ENCODE data around the gene ARHGEF7.
A peak's percentile ranks its signal among the peaks of the same experiment; 100 is the strongest.

The ARHGEF7 gene

DNA sequence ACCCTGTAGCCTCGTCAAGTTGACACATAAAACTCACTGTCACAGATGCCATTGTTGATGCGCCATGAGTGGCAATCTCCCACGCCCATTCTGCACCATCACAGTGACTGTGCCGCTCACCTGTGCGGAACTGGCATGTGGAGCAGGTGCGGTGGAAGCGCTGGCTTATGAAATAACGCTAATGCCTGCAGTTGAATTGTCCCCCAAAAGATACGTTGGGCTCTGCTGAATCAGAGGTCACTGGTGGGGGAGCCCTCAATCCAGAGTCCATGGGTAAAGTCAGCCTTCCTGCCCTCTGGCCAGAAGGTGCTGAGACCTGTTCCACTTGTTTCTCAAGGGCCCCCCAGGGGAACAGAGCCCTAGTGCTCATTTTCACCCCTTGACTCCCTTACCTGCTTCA is 2.9 kb upstream of the ARHGEF7 start:
- DNase-seq = no peak

DNA sequence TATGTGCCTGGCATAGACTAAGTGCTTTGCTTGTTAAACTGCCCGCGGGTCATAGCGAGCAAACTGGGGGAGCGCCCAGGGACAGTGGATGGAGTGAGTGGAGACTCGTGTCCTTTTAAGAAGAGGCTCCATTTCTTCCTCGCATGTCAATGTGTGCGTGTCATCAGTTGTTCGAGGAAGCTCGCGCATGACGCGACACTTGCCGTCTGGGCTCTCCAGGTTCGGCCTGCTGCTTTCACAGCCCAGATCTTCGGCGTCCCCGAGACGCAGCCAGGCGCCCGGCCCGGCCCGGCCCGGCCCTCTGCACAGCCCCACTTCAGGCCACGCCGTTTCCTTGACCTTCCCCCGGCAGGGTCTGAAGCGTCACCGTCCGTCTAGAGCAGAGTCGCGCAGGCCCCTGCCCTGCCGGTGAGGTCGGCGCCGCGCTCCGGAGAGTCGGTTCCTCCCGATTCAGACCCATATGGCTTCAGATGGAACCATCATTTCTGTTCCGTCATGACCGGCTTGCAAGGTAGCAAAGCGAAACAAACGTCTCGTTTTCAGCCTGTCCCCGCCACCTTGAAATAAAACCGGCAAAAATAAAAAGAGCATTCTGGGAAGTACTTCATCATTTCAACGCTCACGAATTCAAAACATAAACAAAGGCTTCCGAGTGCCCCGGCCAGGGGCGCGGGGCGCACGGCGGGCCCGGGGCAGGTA is 599 bp upstream of the ARHGEF7 start:
- DNase-seq = no peak

DNA sequence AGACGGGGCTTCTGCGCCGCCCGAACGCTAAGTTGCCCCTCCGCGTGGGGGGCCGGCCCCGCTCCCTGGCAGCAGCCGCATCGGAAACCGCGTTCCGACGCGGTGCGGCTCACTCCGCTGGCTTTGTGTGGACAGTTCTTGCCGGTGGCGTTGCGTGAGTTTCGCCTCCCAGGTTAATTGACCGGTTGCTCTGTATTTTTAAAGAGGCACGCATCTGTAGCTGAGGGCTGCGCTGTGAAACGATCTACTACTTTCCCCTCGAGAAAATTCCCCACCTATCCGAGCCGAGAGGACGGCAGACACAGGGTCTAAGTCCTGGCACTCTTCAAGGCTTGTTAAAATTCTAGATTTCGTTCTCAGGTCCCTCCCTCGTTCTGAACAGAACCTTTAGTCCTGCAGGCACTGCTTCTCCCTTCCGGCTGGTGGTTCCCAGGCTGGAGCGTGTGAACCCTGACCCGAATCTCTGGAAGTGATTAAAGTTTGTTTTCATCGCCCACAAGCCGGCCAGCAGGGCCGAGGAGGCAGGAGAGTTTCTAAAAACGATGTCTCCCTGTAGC is 933 bp downstream of the ARHGEF7 start:
- peak; percentile 72 for DNase-seq

DNA sequence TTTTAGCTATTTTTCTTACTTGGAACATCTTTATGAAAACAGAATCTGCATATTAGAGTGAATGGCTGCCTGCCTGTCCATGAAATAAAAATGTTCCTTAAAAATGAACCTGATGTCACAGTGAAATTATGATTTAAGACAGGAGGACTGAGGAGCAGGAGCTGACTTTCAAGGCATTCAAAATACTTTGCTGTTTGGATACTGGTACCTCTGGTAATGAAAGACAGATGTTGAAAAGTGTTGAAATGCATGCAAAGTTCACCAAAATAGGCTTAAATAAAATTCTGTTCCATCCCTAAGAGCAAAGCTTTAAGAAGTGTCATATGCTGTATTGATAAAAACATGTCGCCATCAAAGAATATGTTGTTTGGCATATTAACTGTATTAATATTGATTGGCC is 1.7 kb downstream of the ARHGEF7 start:
- peak; percentile 29 for DNase-seq

DNA sequence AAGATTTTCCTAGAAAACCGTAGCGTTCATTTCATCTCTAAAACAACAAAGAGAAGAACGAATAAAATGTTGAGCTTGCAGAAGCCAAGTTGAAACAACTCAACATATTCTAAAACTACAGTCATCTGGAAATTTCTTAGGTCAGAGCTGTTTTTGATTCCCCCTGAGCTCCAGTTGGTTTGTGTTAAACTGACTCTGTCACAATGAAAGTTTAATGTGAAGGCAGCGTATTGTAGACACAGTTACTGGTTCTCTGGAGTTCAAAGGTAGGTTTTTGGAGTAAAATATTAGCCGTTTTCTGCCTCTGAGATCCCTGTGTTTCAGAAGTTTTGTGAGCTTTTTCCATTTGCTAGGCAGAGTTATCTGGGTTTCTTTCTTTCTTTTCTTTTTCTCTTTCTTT is 2.2 kb downstream of the ARHGEF7 start:
- no peak for DNase-seq

DNA sequence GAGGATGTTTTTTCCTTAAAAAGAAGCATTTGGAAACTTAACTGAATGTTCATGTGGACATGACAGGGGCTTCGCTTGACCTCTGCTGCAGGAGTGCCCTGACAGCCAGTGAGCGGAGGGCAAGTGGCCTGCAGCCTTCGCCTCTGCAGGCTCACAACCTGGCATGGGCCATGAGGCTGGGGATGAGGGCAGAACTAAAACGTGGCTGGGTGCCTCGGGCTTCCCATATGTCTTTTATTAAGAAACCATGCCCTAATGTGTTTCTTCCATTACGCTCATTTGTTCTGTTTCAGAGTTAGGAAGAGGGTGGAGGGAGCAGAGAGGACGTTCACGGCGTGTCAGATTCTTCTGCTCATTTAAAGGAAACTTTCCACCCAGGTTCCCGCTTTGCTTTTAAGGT is 2.9 kb downstream of the ARHGEF7 start:
- no peak for DNase-seq

DNA sequence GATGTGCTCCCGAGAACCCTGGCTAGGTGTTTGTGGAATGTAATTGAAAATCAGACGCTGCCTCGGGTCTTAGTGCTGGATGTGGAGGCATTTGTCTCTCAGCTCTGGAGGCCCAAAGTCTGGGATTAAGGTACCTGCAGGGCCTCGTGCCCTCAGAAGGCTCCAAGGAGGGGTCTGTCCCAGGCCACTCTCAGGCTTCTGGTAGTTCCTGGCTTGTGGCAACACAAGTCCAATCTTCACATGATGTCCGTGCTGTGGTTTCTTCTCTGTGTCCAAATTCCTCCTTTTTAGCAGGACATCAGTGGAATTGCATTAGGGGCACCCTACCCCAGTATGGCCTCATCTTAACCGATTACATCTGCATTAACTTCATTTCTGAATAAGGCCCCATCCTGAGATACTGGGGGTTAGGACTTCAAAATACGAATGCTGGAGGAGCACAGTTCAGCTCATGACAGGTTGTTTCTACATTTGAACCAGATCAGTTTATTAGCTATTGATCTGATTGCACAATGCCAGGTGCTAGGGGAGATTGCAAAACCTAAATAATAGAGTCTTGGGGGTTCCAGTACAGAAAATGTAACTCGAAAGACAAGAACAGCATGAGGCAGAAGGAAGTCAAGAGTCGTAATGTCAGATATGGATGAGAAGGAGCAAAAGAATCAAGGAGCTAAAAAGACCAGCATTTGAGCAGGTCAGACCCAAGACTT is 3.9 kb downstream of the ARHGEF7 start:
- no peak for DNase-seq

DNA sequence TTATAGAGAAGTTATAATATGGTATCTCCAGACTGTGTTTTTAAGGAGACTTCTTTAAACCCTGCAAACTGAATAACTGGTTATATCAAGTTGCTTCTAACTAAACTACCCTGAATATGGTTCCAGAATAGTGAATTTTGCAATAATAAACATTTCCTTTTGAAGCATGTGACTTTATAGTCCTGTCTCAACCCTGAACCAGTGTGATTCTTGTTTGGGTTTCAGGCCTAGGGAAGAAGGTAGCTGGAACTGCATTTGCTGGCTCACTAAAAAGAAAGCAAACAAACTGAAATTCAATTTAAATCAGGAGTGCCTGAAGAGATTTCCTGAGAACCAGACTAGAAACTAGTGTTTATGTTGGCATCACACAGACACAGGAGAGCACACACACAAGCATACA is 4.9 kb downstream of the ARHGEF7 start:
- DNase-seq = no peak

DNA sequence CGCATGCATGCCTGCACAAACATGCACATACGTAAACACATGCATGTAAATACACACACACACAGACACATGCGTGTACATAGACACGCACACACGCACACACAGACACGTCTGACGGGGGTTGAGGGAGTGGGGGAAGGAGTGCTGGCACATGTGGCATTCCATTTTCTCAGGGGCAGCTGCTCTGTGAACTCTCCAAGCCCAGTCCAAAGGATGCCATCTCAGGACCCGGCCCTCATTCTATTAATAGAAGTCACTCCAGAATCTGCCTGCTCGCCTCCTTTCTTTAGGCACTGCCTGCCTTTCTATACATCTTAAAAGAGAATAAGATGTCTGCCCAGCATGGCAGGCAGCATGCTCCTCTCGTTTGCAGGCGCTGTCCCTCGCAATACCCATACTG is 5.3 kb downstream of the ARHGEF7 start:
- no peak for DNase-seq

DNA sequence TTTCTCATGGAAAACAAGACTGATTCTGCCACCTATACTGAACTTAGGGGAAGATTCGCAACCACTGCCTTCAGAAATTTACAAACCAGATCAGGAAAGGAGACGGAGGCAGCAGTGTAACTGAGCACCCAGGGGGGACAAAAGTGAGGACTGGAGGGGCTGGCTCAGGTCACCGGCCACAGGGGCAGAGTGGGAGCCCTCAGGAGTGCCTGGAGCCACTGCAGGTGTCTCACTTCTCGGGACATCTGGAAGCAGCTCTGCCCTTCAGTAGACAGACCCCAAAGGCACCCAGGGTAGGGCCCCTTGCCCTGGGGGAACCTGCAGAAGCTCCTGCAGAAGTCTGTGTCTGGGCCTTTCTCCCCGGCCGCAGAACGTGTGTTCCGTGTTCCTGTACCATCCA is 5.8 kb downstream of the ARHGEF7 start:
- DNase-seq = no peak

DNA sequence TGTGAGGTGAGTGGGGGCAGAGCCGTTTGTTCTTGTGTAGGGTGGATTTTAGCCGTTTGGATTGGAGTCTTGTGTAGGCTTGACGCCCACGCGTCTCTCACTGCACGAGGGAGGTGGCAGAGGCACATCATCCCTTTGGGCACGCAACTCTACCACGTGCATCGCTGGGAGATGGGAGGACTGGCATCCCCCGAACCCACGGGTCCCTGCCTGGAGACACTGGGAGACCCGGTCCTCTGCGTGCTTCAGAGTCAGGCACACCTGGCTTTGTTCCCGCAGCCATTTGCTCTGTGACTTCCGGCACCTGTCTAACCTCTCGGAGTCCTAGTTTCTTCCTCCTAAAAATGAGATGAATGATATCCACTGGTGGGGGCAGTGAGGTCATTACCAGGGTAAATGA is 6.4 kb downstream of the ARHGEF7 start:
- no peak for DNase-seq

DNA sequence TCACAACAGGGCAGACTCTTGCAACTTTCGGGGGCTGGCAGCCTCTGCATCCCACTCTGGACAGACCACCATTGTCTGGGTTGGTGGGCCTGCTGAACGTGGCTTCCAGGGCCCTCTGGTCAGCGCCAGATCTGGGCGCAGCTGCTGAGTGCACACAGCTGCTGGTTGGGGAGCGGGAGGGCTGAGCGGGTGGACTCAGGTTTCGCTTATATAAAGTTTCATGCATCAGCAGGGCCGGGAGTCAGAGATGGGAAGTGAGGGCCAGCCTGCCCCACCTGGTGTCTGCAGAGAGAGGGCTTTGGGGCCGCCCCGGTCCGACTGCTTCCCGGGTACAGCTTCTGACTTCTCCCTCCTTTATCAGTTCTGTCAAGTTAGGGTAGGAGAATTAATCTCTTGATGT is 6.9 kb downstream of the ARHGEF7 start:
- no peak for DNase-seq

DNA sequence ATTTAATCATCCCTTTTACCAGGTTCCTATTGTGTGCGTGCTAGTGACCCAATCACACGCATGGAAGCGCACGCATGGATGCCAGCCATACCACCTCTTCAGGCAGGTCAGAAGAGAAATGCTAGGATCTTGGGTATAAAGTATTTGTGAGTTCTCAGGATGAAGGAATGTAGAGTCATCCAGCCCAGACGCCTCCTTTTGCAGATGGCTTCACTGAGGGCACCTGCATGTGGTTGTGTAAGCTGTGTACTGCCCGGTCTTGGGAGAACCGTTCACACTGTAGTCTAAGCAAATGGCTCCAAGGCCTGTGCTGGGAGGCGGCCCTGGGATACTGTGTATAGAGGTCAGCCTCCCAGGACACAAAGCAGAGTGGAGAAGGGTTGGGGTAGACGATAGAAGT is 7.5 kb downstream of the ARHGEF7 start:
- no peak for DNase-seq

DNA sequence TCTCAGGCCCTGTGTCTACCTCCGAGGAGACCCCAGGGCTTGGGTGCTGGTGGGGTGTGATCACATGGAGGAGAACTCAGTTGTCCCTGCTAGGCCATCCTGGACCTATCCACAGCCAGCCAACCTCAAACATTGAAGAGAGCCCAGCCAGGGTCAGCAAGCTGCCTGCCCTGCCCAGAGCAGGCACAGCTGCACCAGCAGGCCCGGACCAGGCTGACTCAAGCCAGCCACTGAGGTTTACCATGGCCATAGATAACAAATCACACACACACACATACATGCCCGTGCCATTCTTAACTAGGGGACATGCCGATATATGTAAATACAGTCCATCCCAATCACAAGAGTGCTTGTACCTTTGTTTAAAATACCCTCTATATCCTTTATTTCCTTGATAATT is 8.1 kb downstream of the ARHGEF7 start:
- no peak for DNase-seq

DNA sequence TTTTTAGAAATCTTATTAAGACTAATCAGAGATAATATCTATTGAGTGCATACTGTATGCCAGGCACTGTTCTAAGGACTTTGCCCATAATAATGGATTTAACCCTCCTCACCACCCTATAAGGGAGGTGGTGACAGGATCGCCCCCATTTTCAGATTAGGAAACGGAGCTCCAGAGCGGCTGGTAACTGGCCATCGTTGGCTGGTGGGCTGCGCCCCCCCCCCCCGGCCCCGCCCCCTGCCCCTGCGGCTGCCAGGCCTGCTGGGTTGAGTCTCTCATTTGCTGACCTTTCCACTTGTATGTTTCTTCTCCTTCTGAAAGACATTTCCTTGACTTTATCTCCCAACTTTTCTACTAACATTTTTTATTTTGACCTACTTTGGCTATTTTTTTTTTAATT is 8.5 kb downstream of the ARHGEF7 start:
- no peak for DNase-seq

DNA sequence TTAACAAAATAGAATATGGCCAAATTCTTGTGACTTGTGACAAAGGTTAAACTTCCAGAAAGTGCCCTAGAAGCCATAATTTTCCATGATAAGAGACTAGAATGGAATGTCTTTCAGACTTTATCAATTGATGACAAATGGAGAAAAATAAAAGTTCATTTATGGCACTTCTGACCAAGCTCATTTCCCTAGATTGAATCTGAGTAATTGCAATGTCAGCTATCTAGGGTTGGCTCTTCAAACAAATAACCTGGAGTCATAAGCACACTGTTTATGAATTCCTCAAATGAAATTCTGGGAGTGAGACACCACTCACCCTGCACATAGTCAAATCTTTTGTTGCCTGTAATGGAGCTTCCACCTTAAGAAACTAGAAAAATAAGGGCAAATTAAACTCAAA is 11.4 kb downstream of the ARHGEF7 start:
- DNase-seq = no peak

DNA sequence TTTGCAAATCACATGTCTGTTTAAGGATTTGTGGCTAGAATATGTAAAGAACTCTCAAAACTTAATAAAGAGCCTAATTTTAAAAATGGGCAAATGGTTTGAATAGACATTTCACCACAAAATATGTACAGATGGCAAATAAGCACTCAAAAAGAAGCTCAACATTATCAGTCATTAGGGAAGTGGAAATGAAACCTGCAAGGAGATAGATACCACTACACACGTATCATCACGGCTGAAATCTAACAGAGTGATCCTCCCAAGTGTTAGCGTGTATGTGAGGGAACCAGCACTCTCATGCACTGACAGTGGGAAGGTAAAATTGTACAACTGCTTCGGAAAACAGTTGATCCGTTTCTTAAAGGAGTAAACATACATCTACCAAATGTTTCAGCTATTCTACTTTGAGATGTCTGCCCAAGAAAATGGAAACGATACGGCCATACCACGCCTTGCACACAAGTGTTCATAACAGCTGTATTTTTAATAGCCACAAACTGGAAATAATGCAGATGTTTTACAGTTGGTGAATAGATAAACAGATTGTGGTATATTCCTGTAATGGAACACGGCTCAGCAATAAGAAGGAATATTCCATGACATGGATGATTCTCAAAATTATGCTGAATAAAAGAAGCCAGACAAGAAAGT is 14.5 kb downstream of the ARHGEF7 start:
- DNase-seq = no peak

DNA sequence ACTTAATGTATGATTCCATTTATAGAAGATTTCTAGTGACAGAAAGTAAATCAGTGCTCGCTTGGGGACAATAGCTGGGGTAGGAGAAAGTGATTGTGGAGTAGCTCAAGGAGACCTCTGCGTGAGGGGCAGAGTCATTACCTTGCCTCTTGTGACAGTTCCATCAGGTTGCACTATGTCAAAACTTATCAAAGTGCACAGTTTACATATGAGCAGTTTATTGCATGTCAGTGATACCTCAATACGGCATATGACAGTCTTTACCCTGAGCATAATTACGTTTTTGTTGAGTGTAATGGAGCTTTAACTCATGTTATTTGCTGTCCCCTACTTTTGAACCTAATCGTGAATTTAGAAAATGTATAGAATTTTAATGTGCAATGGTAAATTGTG is 15.0 kb downstream of the ARHGEF7 start:
- DNase-seq = no peak

DNA sequence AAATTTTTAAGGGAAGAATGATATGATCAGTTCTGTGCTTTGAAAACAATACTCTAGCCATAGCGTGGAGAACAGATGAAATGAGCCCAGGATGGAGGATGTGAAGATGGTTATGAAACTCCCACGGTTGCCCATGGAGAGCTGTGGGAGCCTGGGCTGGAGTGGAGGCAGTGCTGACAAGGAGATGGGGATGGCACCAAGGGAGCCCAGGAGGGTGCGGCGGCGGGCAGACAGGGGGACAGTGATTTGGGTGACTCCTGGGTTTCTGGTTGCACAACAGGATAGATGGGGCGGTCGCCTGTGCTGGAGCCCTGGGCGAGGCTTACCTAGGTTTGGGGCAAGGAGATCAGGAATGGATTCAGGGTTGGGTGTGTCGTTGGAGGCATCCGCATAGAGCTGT is 15.9 kb downstream of the ARHGEF7 start:
- no peak for DNase-seq

DNA sequence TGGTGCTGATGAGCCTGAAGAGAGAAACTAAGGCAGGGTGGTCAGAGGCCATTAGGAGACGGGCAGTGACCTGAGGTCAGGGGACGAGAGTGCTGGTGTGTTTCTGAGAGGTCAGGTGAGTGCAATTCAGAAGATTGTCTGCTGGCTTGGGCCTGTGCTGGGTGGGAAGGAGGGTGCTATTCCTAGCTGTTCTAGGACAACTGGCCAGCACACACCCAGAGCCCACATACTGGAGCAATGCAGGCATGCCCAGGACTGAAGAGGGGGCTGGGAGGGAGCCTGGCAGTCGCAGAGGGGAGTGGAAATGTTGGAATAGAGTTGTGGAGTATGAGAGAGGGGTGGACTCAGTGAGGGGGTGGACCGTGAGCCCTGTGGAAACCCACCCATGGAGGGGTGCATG is 16.5 kb downstream of the ARHGEF7 start:
- no peak for DNase-seq

DNA sequence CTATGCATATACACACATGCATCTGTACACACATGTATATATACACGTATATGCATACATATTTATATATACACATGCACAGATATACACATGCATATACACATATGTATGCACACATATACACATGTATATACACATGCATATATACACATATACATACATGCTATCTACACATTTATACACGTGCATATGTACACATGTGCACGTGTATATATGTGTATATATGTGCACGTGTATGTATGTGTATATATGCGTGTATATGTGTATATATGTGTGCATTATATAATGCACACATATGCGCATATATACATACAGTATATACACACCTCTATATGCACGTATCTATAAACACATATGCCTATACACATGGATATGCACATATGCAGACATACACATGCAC is 17.8 kb downstream of the ARHGEF7 start:
- no peak for DNase-seq

DNA sequence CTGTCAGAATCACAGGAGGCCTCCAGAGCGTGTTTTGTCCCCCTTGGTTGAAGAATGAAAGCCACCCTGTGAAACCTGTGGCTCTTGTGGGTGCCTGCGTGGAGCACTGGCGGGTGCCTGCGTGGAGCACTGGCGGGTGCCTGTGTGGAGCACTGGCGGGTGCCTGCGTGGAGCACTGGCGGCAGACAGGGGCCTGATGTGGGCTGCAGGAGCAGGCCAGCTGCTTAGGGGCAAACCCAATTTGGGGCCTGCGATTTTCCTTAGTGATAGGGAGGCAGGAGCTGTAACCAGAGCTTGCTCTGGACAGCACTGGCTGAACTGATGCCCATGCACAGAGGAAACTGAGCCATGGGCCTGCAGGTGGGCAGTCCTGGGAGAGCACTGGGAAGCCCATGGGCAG is 24.3 kb downstream of the ARHGEF7 start:
- DNase-seq = no peak

DNA sequence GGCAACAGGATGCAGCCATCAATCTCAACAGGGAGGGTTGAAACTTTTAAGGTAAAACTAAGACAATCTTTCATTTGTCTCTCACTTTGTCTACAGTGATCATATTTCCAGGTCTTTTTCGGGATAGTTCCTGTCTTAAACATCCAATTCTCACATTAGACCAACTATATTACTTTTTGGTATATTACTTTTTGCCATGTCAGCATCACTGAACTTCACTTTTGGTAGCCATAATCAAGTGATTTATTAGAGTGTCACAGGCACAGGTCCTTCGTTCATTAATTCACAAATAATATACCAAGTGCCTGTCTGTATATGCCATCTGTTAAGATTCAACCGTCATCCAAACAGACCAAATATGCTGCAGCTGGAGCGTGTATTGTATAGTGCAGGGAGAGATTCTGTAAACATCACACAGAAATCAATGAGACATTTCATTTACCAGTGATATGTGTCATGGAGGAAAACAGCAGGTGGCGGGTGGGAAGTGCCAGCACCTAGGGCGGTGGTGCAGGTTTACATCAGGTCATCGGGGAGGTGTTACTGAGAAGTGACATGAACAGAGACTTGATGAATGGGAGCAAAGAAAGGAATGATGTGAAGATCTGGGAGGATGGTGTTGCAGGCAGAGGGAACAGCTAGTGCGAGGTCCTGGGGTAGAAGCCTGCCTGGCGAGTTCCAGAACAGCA is 24.9 kb downstream of the ARHGEF7 start:
- DNase-seq = no peak

All from fibroblast of upper back skin (primary cell).